IPS-18a (cell line): ENCODE data around the gene KRABD2.

Experiments used
- H3K27ac ChIP-seq: one replicate; pipeline ENCODE4 v1.5.1; 2013; ENCODE audit warnings: low read length
- H3K27me3 ChIP-seq: one replicate; pipeline ENCODE4 v1.6.1; 2013; ENCODE audit warnings: mild to moderate bottlenecking, low read length; ENCODE audit not compliant: control insufficient read depth, insufficient read depth
- H3K36me3 ChIP-seq: one replicate; pipeline ENCODE4 v1.6.1; 2013; ENCODE audit warnings: low read depth, low read length; ENCODE audit not compliant: control insufficient read depth
- H3K4me1 ChIP-seq: one replicate; pipeline ENCODE4 v1.6.1; 2013; ENCODE audit warnings: low read depth, low read length; ENCODE audit not compliant: control insufficient read depth
- H3K4me3 ChIP-seq: one replicate; pipeline ENCODE4 v1.5.1; 2013; ENCODE audit warnings: low read length
- H3K9ac ChIP-seq: one replicate; pipeline ENCODE4 v1.6.1; 2013; ENCODE audit warnings: mild to moderate bottlenecking, low read length, moderate library complexity
- H3K9me3 ChIP-seq: one replicate; pipeline ENCODE4 v1.6.1; 2013; ENCODE audit warnings: low read depth, low read length; ENCODE audit not compliant: control insufficient read depth

Gene KRABD2

GRCh38 chr17:8376271-8377067 lies at the start of gene KRABD2:
Gene KRABD2, minus strand, starts transcription at chr17:8376704.
- Histone ChIP-seq H3K27ac (peak within 1 kb of the TSS; percentile 61), H3K36me3 (peaks cover 46% of the 10 kb centered on the region), H3K9me3 (no peaks in the 10 kb centered on the region), H3K4me1 (peaks cover 13% of the 10 kb centered on the region), H3K4me3 (peak within 1 kb of the TSS; percentile 87), H3K27me3 (no peaks in the 10 kb centered on the region), H3K9ac (peak within 1 kb of the TSS; percentile 75)

GRCh38 chr17:8421571-8421970 lies 45.1 kb upstream of the KRABD2 start:
- Histone ChIP-seq H3K4me1 (no peaks in the 10 kb centered on the region), H3K9me3 (no peaks in the 10 kb centered on the region), H3K27me3 (no peaks in the 10 kb centered on the region), H3K36me3 (no peaks in the 10 kb centered on the region), H3K4me3 (no peak overlapping the region), H3K27ac (no peak overlapping the region), H3K9ac (no peak overlapping the region)

- H3K27me3 ChIP-seq: no peaks in the 10 kb centered on the region
- no peaks in the 10 kb centered on the region for H3K9me3 ChIP-seq
- H3K4me3 ChIP-seq: no peak overlapping the region
- H3K9ac ChIP-seq: no peak overlapping the region
- no peaks in the 10 kb centered on the region for H3K36me3 ChIP-seq
- H3K27ac ChIP-seq: no peak overlapping the region
- H3K4me1 ChIP-seq: no peaks in the 10 kb centered on the region
Measured at GRCh38 chr17:8420041-8420934, 43.8 kb upstream of the KRABD2 start.

- Histone ChIP-seq H3K4me1 (no peaks in the 10 kb centered on the region), H3K27ac (no peak overlapping the region)
Measured at GRCh38 chr17:8419305-8419704, 42.8 kb upstream of the KRABD2 start.

GRCh38 chr17:8418471-8418870 lies 42.0 kb upstream of the KRABD2 start:
- Histone ChIP-seq H3K36me3 (no peaks in the 10 kb centered on the region), H3K4me3 (no peak overlapping the region), H3K9me3 (no peaks in the 10 kb centered on the region), H3K27ac (no peak overlapping the region), H3K4me1 (no peaks in the 10 kb centered on the region), H3K9ac (no peak overlapping the region), H3K27me3 (no peaks in the 10 kb centered on the region)

More at GRCh38 chr17:8419305-8419704, 42.8 kb upstream of the KRABD2 start:
- no peaks in the 10 kb centered on the region for H3K9me3 ChIP-seq
- H3K9ac ChIP-seq: no peak overlapping the region
- no peaks in the 10 kb centered on the region for H3K36me3 ChIP-seq
- no peaks in the 10 kb centered on the region for H3K27me3 ChIP-seq
- no peak overlapping the region for H3K4me3 ChIP-seq

GRCh38 chr17:8417806-8418205 lies 41.3 kb upstream of the KRABD2 start:
- Histone ChIP-seq H3K27ac (no peak overlapping the region), H3K36me3 (no peaks in the 10 kb centered on the region), H3K27me3 (no peaks in the 10 kb centered on the region), H3K4me1 (no peaks in the 10 kb centered on the region), H3K9ac (no peak overlapping the region), H3K9me3 (no peaks in the 10 kb centered on the region), H3K4me3 (no peak overlapping the region)

GRCh38 chr17:8413938-8414337 lies 37.4 kb upstream of the KRABD2 start:
- Histone ChIP-seq H3K9me3 (no peaks in the 10 kb centered on the region), H3K36me3 (no peaks in the 10 kb centered on the region), H3K4me3 (no peak overlapping the region), H3K27me3 (no peaks in the 10 kb centered on the region), H3K9ac (no peak overlapping the region), H3K4me1 (peaks cover 2% of the 10 kb centered on the region), H3K27ac (no peak overlapping the region)

GRCh38 chr17:8413328-8413727 lies 36.8 kb upstream of the KRABD2 start:
- Histone ChIP-seq H3K9ac (no peak overlapping the region), H3K36me3 (no peaks in the 10 kb centered on the region), H3K27ac (no peak overlapping the region), H3K9me3 (no peaks in the 10 kb centered on the region), H3K4me3 (no peak overlapping the region), H3K4me1 (peaks cover 2% of the 10 kb centered on the region), H3K27me3 (no peaks in the 10 kb centered on the region)

- Histone ChIP-seq H3K27ac (no peak overlapping the region), H3K4me3 (no peak overlapping the region), H3K4me1 (peaks cover 2% of the 10 kb centered on the region), H3K27me3 (no peaks in the 10 kb centered on the region), H3K36me3 (no peaks in the 10 kb centered on the region), H3K9me3 (no peaks in the 10 kb centered on the region), H3K9ac (no peak overlapping the region)
Measured at GRCh38 chr17:8412089-8412488, 35.6 kb upstream of the KRABD2 start.

GRCh38 chr17:8410883-8411238 lies 34.4 kb upstream of the KRABD2 start:
- H3K27me3 ChIP-seq: no peaks in the 10 kb centered on the region
- H3K36me3 ChIP-seq: no peaks in the 10 kb centered on the region
- peaks cover 2% of the 10 kb centered on the region for H3K4me1 ChIP-seq
- H3K9ac ChIP-seq: no peak overlapping the region
- H3K9me3 ChIP-seq: no peaks in the 10 kb centered on the region
- no peak overlapping the region for H3K27ac ChIP-seq
- H3K4me3 ChIP-seq: no peak overlapping the region

- Histone ChIP-seq H3K4me1 (peaks cover 2% of the 10 kb centered on the region), H3K9me3 (no peaks in the 10 kb centered on the region), H3K36me3 (no peaks in the 10 kb centered on the region), H3K4me3 (peak overlapping the region; percentile 22), H3K9ac (no peak overlapping the region), H3K27ac (no peak overlapping the region), H3K27me3 (no peaks in the 10 kb centered on the region)
Measured at GRCh38 chr17:8409966-8410882, 33.7 kb upstream of the KRABD2 start.
